IMR-90 (cell line): ENCODE results near the gene PAK5. TPM values are rescaled to one million over a fixed set of nuclear protein-coding genes. Genes with fewer than 3 reads are reported as not detected.

ENCODE experiments used
- ATAC-seq: fragments of 200-7000 bp; cut with Tn5 transposase; 2 replicates; pipeline ENCODE4 v1.9.1; 2020; ENCODE audit warnings: low read depth, mild to moderate bottlenecking, moderate library complexity
- BruUV-seq: library from RNA; stranded (reverse); fragments of 400-500 nt; replicated peaks from 2 replicates; lab custom pipeline; 2021; lab: Mats Ljungman, UMichigan
- CTCF ChIA-PET: fragments of 300-600 bp; formaldehyde crosslinking; extraction: SDS; loops from one replicate; lab custom pipeline; 2021; ENCODE audit warnings: antibody characterized with exemption; lab: Yijun Ruan, JAX
- POLR2A ChIA-PET: fragments of 300-600 bp; sonication (Branson Sonifier 250); formaldehyde crosslinking; loops from one replicate; lab custom pipeline; 2022; ENCODE audit warnings: antibody characterized with exemption; ENCODE audit not compliant: unreplicated experiment; lab: Charles Lee
- DNase-seq: peaks from one replicate; pipeline ENCODE4 v3.0.0; 2013
- H2AFZ ChIP-seq: replicated peaks from 2 replicates; pipeline ENCODE3; 2013; ENCODE audit warnings: low read length, mild to moderate bottlenecking; ENCODE audit not compliant: poor library complexity
- H2AK5ac ChIP-seq: 2 replicates; pipeline ENCODE4 v1.6.1; 2013; ENCODE audit warnings: low read depth, low read length, inconsistent platforms
- H2AK9ac ChIP-seq: replicated peaks from 2 replicates; pipeline ENCODE3; 2013; ENCODE audit warnings: mild to moderate bottlenecking, low read depth, low read length, moderate library complexity; ENCODE audit not compliant: poor library complexity
- H2BK120ac ChIP-seq: 2 replicates; pipeline ENCODE4 v1.6.1; 2013; ENCODE audit warnings: low read depth, low read length, inconsistent platforms
- H2BK15ac ChIP-seq: 3 replicates; pipeline ENCODE4 v1.6.1; 2013; ENCODE audit warnings: low read depth, low read length, inconsistent platforms
- H2BK20ac ChIP-seq: 2 replicates; pipeline ENCODE4 v1.6.1; 2013; ENCODE audit warnings: low read depth, mild to moderate bottlenecking, inconsistent platforms, low read length, moderate library complexity
- H2BK5ac ChIP-seq: 2 replicates; pipeline ENCODE4 v1.6.1; 2013; ENCODE audit warnings: mild to moderate bottlenecking, low read depth, low read length, inconsistent platforms; ENCODE audit not compliant: poor library complexity, severe bottlenecking
- H3K14ac ChIP-seq: replicated peaks from 2 replicates; pipeline ENCODE4 v1.6.1; 2013; ENCODE audit warnings: low read depth, low read length, inconsistent platforms
- H3K18ac ChIP-seq: 2 replicates; pipeline ENCODE4 v1.6.1; 2013; ENCODE audit warnings: low read depth, low read length, control low read depth
- H3K23ac ChIP-seq: 2 replicates; pipeline ENCODE4 v1.6.1; 2013; ENCODE audit warnings: low read depth, low read length, inconsistent platforms
- H3K27ac ChIP-seq: 2 replicates; pipeline ENCODE4 v1.5.1; 2013; ENCODE audit warnings: mild to moderate bottlenecking, control low read depth, low read length; ENCODE audit not compliant: insufficient read depth
- H3K27me3 ChIP-seq: 2 replicates; pipeline ENCODE4 v1.6.1; 2013; ENCODE audit warnings: low read length; ENCODE audit not compliant: control insufficient read depth, insufficient read depth
- H3K36me3 ChIP-seq: 2 replicates; pipeline ENCODE4 v1.6.1; 2013; ENCODE audit warnings: low read length, mixed read lengths; ENCODE audit not compliant: control insufficient read depth, insufficient read depth
- H3K4ac ChIP-seq: 2 replicates; pipeline ENCODE4 v1.6.1; 2013; ENCODE audit warnings: low read depth, low read length, inconsistent platforms
- H3K4me1 ChIP-seq: 2 replicates; pipeline ENCODE4 v1.6.1; 2013; ENCODE audit warnings: low read length, mixed read lengths; ENCODE audit not compliant: control insufficient read depth, insufficient read depth
- H3K4me2 ChIP-seq: 2 replicates; pipeline ENCODE4 v1.6.1; 2013; ENCODE audit warnings: low read depth, mild to moderate bottlenecking, control low read depth, low read length, moderate library complexity
- H3K4me3 ChIP-seq: 2 replicates; pipeline ENCODE4 v1.5.1; 2013; ENCODE audit warnings: low read depth, mild to moderate bottlenecking, control low read depth, low read length, moderate library complexity; ENCODE audit not compliant: insufficient read depth
- H3K56ac ChIP-seq: 2 replicates; pipeline ENCODE4 v1.6.1; 2013; ENCODE audit warnings: low read length, inconsistent platforms; ENCODE audit not compliant: insufficient read depth; ENCODE audit errors: extremely low read depth
- H3K79me1 ChIP-seq, 2 experiments: 2 replicates each; pipeline ENCODE4 v1.6.1; 2013; ENCODE audit warnings: low read length in 2 of 2, inconsistent platforms in 1 of 2, low read depth in 1 of 2
- H3K9ac ChIP-seq: 2 replicates; pipeline ENCODE4 v1.6.1; 2013; ENCODE audit warnings: low read depth, low read length, control low read depth
- H3K9me1 ChIP-seq: 2 replicates; pipeline ENCODE4 v1.6.1; 2013; ENCODE audit warnings: low read length, inconsistent platforms; ENCODE audit not compliant: insufficient read depth
- H3K9me3 ChIP-seq: 2 replicates; pipeline ENCODE4 v1.6.1; 2013; ENCODE audit warnings: low read length; ENCODE audit not compliant: control insufficient read depth, insufficient read depth
- H4K20me1 ChIP-seq: 2 replicates; pipeline ENCODE4 v1.6.1; 2013; ENCODE audit warnings: low read length, inconsistent platforms; ENCODE audit not compliant: insufficient read depth
- H4K5ac ChIP-seq: 2 replicates; pipeline ENCODE4 v1.6.1; 2013; ENCODE audit warnings: mild to moderate bottlenecking, low read depth, low read length, control low read depth
- H4K8ac ChIP-seq, 2 experiments: 2 replicates each; pipeline ENCODE4 v1.6.1; 2013; ENCODE audit warnings: low read depth in 2 of 2, low read length in 2 of 2, control low read depth in 1 of 2, inconsistent platforms in 1 of 2
- H4K91ac ChIP-seq: 2 replicates; pipeline ENCODE4 v1.6.1; 2013; ENCODE audit warnings: low read depth, low read length, inconsistent platforms; ENCODE audit not compliant: insufficient read depth
- RFX5 ChIP-seq: IDR thresholded peaks from 2 replicates; pipeline ENCODE4 v1.8.0; 2012; ENCODE audit warnings: low read depth, mild to moderate bottlenecking, low read length, moderate library complexity
- WGBS, 2 experiments: methylation state at CpG; one replicate each; pipeline versions ENCODE4 v1.1.5 to v1.1.7; 2013; ENCODE audit warnings: missing lambda C conversion rate in 2 of 2; ENCODE audit not compliant: insufficient read length in 1 of 2; ENCODE audit errors: extremely low coverage in 2 of 2; 5-methylcytosine and 5-hydroxymethylcytosine counted together
- dilution Hi-C: fragments of 300-500 bp; cut with HindIII; formaldehyde crosslinking; loops from one replicate; pipeline ENCODE4 v1.14.3; 2018; ENCODE audit warnings: low sequenced_read_pairs; ENCODE audit not compliant: unreplicated experiment
- in situ Hi-C: fragments of 300-500 bp; cut with MboI; formaldehyde crosslinking; loops from 3 replicates; pipeline ENCODE4 v1.14.3; 2019; ENCODE audit warnings: low sequenced_read_pairs, inconsistent platforms, mixed read lengths
- intact Hi-C: fragments of 100-400 bp; cut with micrococcal nuclease; formaldehyde crosslinking; loops from 2 replicates; pipeline ENCODE4 v1.10.0; 2022
- polyA plus RNA-seq, 3 experiments: library from polyadenylated mRNA; depleted of rRNA; stranded (reverse); fragments of >200 nt; gene quantifications; 2 replicates each; pipeline ENCODE4 v1.2.3, GENCODE V29; 2012; ENCODE audit warnings: low replicate concordance in 1 of 3
- total RNA-seq: library from RNA; depleted of rRNA; stranded (reverse); fragments of >200 nt; gene quantifications from 2 replicates; pipeline ENCODE4 v1.2.3, GENCODE V29; 2012

The PAK5 gene
- total and polyA plus RNA-seq, 2 of the 4 experiments (the other 2 are of a cell fraction), result not detected

GRCh38 chr20:9739991-9740390, 98.9 kb downstream of the PAK5 start:
- H2BK5ac ChIP-seq, result no peak overlapping the region
- H3K4me1 ChIP-seq, result no peaks in the 10 kb centered on the region
- no peak overlapping the region for H4K91ac ChIP-seq
- no peaks in the 10 kb centered on the region for H4K20me1 ChIP-seq
- H3K18ac ChIP-seq, result no peak overlapping the region
- no CpG with 5 or more reads among the region's 4 CpGs for WGBS, 2 experiments
- H3K4me3 ChIP-seq, result no peak overlapping the region
- H2BK120ac ChIP-seq, result no peak overlapping the region
- DNase-seq, result no peak
- no peak overlapping the region for H4K5ac ChIP-seq
- no peak overlapping the region for H3K9ac ChIP-seq
- no peaks in the 10 kb centered on the region for H3K9me1 ChIP-seq
- no peaks in the 10 kb centered on the region for H3K79me1 ChIP-seq
- H3K14ac ChIP-seq, result no peak overlapping the region
- no peaks in the 10 kb centered on the region for H3K27me3 ChIP-seq
- intact Hi-C loops (no loop called here), dilution Hi-C loops (no loop called here), in situ Hi-C loops (no loop called here)
- CTCF ChIA-PET, result no interaction called here
- TF ChIP-seq RFX5, result no peak
- no peak overlapping the region for H3K56ac ChIP-seq
- no peak overlapping the region for H4K8ac ChIP-seq
- POLR2A ChIA-PET, result no interaction called here
- H3K27ac ChIP-seq, result no peak overlapping the region
- H2BK15ac ChIP-seq, result no peak overlapping the region
- no peak overlapping the region for H3K4ac ChIP-seq
- no peak overlapping the region for H2BK20ac ChIP-seq
- no peak overlapping the region for H2AK9ac ChIP-seq
- H2AFZ ChIP-seq, result no peak overlapping the region
- H3K36me3 ChIP-seq, result no peaks in the 10 kb centered on the region
- no peak for ATAC-seq
- no peak overlapping the region for H3K23ac ChIP-seq
- no peak overlapping the region for H3K4me2 ChIP-seq
- no peak overlapping the region for H2AK5ac ChIP-seq
- H3K9me3 ChIP-seq, result no peaks in the 10 kb centered on the region
- BruUV-seq, result no TSS peak
